HCT116 (cell line): Measurements from ENCODE around the gene UCN2.

Experiments
- CBX3 ChIP-seq: IDR thresholded peaks from 2 replicates; pipeline ENCODE4 v1.6.1; 2012; ENCODE audit warnings: low read depth
- CTCF ChIP-seq, 3 experiments: fragments of 200-600 bp in 1 of 3; sonication (generic) in 1 of 3; IDR thresholded peaks in 2 of 3; conservative IDR thresholded peaks in 1 of 3; 2 replicates each; pipeline ENCODE4 v1.5.1; 2012 to 2017; ENCODE audit warnings: low read depth in 2 of 3, low read length in 2 of 3, antibody characterized with exemption in 1 of 3, borderline replicate concordance in 1 of 3, control low read depth in 1 of 3, mild to moderate bottlenecking in 1 of 3, mixed read lengths in 1 of 3, mixed run types in 1 of 3, moderate library complexity in 1 of 3; ENCODE audit not compliant: insufficient read depth in 1 of 3
- ELF1 ChIP-seq: IDR thresholded peaks from 2 replicates; pipeline ENCODE4 v1.6.1; 2012; ENCODE audit warnings: low read depth, borderline replicate concordance
- EZH2 ChIP-seq: fragments of 200-600 bp; sonication (generic); IDR thresholded peaks from 2 replicates; pipeline ENCODE4 v1.6.1; 2017; ENCODE audit warnings: antibody characterized with exemption, mixed run types
- EZH2phosphoT487 ChIP-seq: fragments of 200-600 bp; IDR thresholded peaks from 2 replicates; pipeline ENCODE4 v1.6.1; 2018; ENCODE audit warnings: antibody characterized with exemption, borderline replicate concordance
- POLR2A ChIP-seq: IDR thresholded peaks from 2 replicates; pipeline ENCODE4 v1.7.0; 2011; ENCODE audit warnings: borderline replicate concordance; ENCODE audit not compliant: insufficient read depth, insufficient read length; ENCODE audit errors: extremely low read depth
- POLR2AphosphoS5 ChIP-seq: IDR thresholded peaks from 2 replicates; pipeline ENCODE4 v1.6.1; 2011; ENCODE audit warnings: mild to moderate bottlenecking, low read depth, low read length, moderate library complexity
- REST ChIP-seq: IDR thresholded peaks from 2 replicates; pipeline ENCODE4 v1.6.1; 2012; ENCODE audit warnings: low read depth
- SIN3A ChIP-seq: IDR thresholded peaks from 2 replicates; pipeline ENCODE4 v1.6.1; 2012; ENCODE audit warnings: low read depth
- SP1 ChIP-seq: IDR thresholded peaks from 2 replicates; pipeline ENCODE4 v1.6.1; 2012; ENCODE audit warnings: low read depth
- ZNF274 ChIP-seq: fragments of 200-500 bp; sonication (Bioruptor generic); IDR thresholded peaks from 2 replicates; pipeline ENCODE4 v1.6.1; 2014; ENCODE audit warnings: mild to moderate bottlenecking, low read depth, low read length, inconsistent platforms

GRCh38 chr3:48528754-48529153 is 34.8 kb downstream of the UCN2 start:
- no peak for TF ChIP-seq CTCF (IDR thresholded peaks at IDR 0.05 in 2 of 3, conservative IDR thresholded peaks at IDR 0.05 in 1 of 3; ENCODE audit: borderline replicate concordance in 1 of 3, insufficient read depth in 1 of 3, low read depth in 2 of 3, low read length in 2 of 3)
- no peak for TF ChIP-seq POLR2A
- no peak for TF ChIP-seq POLR2AphosphoS5
- TF ChIP-seq SP1: no peak
- TF ChIP-seq REST: no peak
- no peak for TF ChIP-seq EZH2
- TF ChIP-seq EZH2phosphoT487: no peak
- no peak for TF ChIP-seq SIN3A
- TF ChIP-seq CBX3: no peak
- TF ChIP-seq ZNF274: no peak
- no peak for TF ChIP-seq ELF1
